Activated T-cell treated with anti-CD3 and anti-CD28 coated beads for 24 hours (primary cell): ENCODE data around the gene SDK2.

Experiments
- DNase-seq: peaks from one replicate; pipeline ENCODE4 v3.0.0-alpha.2; 2020; ENCODE audit warnings: low read depth

Gene SDK2

DNA sequence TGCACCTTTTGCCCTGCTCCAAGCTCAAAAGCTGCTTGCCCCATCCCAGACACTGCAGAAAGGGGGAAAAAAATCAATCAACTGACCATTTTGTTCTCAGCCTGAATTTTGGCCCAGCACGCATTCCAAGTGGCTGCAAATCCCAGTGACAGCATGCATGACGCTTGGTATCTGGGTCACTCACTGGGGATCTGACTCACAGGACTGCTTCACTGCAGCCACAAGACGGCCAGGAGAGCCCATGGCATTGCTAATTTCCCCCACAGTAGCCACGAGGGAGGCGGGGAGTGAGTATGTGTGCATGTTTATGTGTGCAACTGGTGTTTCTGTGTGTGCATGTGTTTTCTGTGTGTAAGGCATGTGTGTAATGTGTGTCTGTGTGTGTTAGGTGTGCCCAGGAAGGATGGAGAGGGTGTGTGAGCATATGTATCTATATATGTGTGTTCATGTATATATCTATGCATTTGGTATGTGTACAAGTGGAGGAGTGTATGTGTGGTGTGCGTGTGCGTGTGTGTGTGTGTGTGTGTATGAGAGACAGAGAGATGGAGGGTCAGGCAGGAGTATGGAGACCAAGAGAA, 33.8 kb downstream of the SDK2 start:
- DNase-seq = no peak

DNA sequence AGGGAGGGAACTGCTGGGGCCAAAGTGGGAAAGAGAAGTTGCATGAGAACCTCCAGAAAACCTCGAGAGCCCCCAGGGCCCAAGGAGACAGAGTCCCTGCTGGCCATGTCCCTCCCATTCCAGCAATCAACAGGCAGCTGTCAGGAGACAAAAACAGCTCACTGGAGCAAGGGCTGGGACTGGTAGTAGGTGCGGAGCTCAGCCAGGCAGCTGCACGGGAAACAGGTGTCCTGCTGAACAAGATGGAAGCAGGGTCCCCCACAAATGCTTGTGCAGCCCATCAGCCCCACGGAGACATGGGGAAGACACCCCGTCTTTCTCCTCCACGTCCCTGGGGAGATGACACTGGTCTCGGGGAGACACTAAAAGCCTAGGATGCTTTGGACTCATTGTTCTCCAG, 34.5 kb downstream of the SDK2 start:
- DNase-seq = no peak

DNA sequence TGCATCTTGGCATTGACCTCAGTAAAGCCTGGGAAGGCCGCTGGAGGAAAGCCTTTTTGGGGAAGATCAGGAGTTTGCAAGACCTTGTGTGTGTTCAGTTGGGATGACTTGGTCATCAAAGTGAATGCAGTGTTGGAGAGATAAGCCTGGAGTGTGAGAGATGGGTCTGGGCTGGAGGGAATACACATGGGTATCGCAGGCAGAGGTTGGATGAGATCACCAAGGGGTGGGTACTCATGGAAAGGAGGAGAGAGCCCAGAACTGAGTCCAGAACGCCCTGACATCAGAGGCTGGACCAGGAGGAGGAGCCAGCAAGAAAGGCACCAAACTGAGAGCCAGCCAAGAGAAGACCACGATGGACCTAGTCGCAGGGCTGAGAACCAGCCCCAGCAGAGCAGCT, 35.2 kb downstream of the SDK2 start:
- no peak for DNase-seq

DNA sequence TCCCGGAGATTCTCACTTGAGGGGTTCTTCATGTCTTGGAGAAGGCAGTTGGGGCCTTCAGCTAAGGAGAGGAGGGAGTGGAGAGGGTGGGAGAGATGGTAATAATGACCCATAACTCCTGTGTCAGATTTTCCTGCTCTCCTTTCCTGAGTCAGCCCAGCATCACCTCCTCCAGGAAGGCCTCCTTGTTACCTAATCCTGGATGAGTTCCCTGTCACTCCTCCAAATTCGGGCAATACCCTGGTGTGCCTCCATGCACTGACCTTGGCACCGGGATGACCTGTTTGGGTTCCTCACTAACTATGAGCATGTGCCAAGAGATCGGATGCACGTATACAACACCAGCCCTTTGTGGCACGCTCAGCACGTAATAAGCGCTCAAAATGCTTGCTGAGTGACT, 38.8 kb downstream of the SDK2 start:
- DNase-seq = no peak

DNA sequence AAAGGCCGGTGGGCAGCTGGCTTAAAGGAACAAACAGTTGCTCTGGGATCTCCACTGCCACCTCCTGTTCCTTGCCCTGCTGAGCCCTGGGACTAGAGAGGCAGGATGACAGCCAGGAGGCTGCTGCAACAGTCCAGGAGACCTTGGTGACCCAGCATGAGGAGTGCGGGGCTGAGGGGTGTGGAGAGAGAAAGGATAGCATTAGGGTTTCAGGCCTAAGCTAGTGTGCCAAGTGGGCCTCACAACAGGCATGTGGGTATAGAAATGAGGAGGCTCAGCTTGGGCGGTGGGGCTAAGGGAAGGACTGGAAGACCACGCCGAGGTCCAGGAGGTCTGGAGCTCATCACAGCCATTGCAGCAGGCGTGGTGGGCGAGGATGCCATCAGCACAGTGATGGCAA, 39.8 kb downstream of the SDK2 start:
- no peak for DNase-seq

GRCh38 chr17:73603971-73604370, 40.3 kb downstream of the SDK2 start:
- DNase-seq = no peak

- DNase-seq = no peak
Observed at GRCh38 chr17:73600103-73600871, 44.0 kb downstream of the SDK2 start.

GRCh38 chr17:73599599-73599998, 44.6 kb downstream of the SDK2 start:
- no peak for DNase-seq

DNA sequence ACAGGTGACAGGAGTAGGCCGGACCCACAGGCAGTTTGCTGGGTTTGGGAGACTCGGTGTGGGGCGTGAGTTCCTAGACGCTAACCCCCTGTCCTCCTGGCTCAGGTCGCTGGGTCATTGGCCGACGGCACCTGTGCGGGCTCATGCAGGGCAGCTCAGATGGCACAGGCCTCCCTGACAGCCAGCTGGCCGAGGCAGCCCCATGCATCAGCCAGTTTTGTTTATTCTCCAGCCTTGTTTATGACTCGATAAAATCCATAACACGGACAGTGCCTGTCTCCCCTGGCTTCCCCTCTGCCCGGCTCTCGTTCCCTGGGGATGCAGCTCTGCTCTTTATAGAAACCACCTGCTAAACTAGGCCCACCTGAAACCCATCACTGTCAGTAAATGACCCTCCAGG, 46.0 kb downstream of the SDK2 start:
- DNase-seq = no peak

GRCh38 chr17:73595931-73596330, 48.3 kb downstream of the SDK2 start:
- no peak for DNase-seq

- DNase-seq = no peak
Observed at GRCh38 chr17:73595479-73595878, 48.8 kb downstream of the SDK2 start.

GRCh38 chr17:73595068-73595467, 49.2 kb downstream of the SDK2 start:
- DNase-seq = no peak

GRCh38 chr17:73594598-73594997, 49.6 kb downstream of the SDK2 start:
- no peak for DNase-seq

- no peak for DNase-seq
Observed at GRCh38 chr17:73594025-73594424, 50.2 kb downstream of the SDK2 start.

GRCh38 chr17:73593249-73593965, 50.8 kb downstream of the SDK2 start:
- no peak for DNase-seq

DNA sequence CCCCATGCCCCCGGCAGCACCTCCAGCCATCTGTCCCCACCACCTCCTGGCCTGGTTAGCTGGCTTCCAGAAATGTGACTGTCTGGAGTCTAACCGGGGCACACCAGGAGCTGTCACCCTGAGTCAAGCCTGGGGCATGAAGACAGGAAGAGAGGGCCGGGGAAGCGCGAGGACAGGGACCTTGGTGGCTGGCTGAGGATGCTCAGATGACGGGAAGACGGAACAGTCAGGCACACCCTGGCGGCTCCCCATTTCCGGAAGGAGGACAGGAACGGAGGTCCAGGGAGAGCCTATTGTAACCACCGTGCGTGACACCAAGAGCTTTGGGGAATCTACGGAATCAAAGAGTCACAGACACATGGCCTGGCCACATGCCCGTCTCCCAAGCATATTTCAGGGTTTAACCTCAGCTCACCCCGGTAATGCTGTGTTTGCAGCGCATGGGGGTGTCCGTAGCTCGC, 51.7 kb downstream of the SDK2 start:
- no peak for DNase-seq

GRCh38 chr17:73592079-73592415, 52.2 kb downstream of the SDK2 start:
- no peak for DNase-seq

GRCh38 chr17:73591296-73592078, 52.8 kb downstream of the SDK2 start:
- no peak for DNase-seq

DNA sequence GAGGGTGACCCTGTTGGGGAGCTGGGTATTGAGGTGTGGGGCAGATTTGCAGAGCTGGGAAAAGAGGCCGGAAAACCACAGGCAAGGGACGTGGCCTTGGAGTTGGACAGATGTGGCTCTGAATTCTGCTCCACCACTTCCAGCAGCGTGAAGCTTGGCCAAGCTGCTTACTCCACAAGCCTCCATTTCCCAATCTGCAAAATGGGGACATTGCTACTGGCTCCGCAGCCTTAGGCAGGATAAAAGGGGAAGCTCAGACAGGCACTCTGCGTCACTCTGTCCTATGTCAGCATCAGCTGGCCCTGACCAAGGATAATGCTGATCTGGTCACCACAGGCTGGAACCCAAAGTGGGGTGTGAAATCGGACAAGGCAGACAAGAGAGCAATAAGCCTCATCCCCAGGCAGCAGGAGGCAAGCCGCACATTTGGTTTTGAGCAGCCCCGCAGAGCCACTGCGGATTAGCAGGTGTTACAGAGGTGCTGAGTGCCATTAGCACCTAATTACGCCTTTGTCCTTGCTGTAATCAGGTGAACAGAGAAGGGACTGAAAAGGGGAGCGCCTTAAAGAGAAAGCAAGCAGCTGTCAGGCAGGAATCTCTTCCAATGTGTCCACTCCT, 54.8 kb downstream of the SDK2 start:
- DNase-seq = no peak

DNA sequence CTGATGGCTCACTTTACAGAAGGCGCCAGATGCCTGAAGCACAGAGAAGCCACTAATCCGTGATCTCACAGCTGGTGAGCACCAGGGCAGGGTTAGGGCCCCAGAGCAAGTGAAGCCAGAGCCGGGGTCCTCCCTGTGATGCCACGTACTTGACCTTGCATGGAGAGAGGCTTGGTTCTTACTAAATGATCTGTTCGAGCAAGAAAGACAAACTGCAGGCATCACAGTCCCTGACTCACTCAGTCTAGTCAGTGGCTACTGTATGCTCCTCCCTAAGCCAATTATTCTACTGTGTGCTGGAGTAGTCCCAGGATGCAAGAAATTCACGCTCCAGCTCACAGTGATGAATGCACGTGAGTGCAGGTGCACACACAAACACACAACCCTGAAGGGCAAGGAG, 55.4 kb downstream of the SDK2 start:
- no peak for DNase-seq

GRCh38 chr17:73588301-73588846, 55.9 kb downstream of the SDK2 start:
- no peak for DNase-seq
